ENCODE measurements around the gene SEMA5A.

- TF ChIP-seq JUND (IDR thresholded peaks at IDR 0.05; ENCODE audit: low read length), result no peak
- no peak for TF ChIP-seq CEBPB (IDR thresholded peaks at IDR 0.05; ENCODE audit: low read depth, low read length)
- no peak for TF ChIP-seq CHD1 (IDR thresholded peaks at IDR 0.05; ENCODE audit: low read depth, low read length)
- no peak for TF ChIP-seq CTCF (IDR thresholded peaks at IDR 0.05; ENCODE audit: control extremely low read depth in 1 of 3, insufficient read depth in 1 of 3, low read depth in 1 of 3, low read length in 3 of 3)
- TF ChIP-seq CREB1 (IDR thresholded peaks at IDR 0.05), result no peak
- no peak for TF ChIP-seq SUZ12 (IDR thresholded peaks at IDR 0.05; ENCODE audit: low read length)
- TF ChIP-seq ATF2 (IDR thresholded peaks at IDR 0.05; ENCODE audit: low read length), result no peak
Observed at GRCh38 chr5:9062873-9063272, 483.0 kb downstream of the SEMA5A start.

Data from H1 (cell line).